Body of pancreas (tissue), 4 donors: ENCODE results near the gene GPR146. TPM values are rescaled to one million over a fixed set of nuclear protein-coding genes. Genes with fewer than 3 reads are reported as not detected.

ENCODE experiments used
- ATAC-seq: fragments of 150-250 bp; one replicate; pipeline ENCODE4 v1.9.1; 2016
- DNase-seq, 4 donors: peaks; one replicate each; pipeline ENCODE4 v3.0.0-alpha.2; 2019
- H3K27ac ChIP-seq, 4 donors: fragments of 200-600 bp; sonication (generic); 1 replicate in 3 of 4; 2 replicates in 1 of 4; pipeline versions ENCODE4 v1.5.1 to v1.6.1; 2016 to 2019; ENCODE audit warnings: mild to moderate bottlenecking in 1 of 4, mixed read lengths in 1 of 4, moderate library complexity in 1 of 4
- H3K27me3 ChIP-seq, 2 donors: fragments of 200-600 bp; sonication (generic); one replicate each; pipeline ENCODE4 v1.6.0; 2016; ENCODE audit warnings: mild to moderate bottlenecking in 1 of 2
- H3K36me3 ChIP-seq, 2 donors: fragments of 200-600 bp; sonication (generic); replicated peaks in 1 of 2; 2 replicates each; pipeline ENCODE4 v1.5.1; 2016; ENCODE audit warnings: low read depth in 2 of 2; ENCODE audit not compliant: insufficient read depth in 1 of 2
- H3K4me1 ChIP-seq: fragments of 200-600 bp; sonication (generic); one replicate; pipeline ENCODE4 v1.6.0; 2016
- H3K4me3 ChIP-seq, 2 donors: fragments of 200-600 bp; sonication (generic); 1 replicate in 1 of 2; 2 replicates in 1 of 2; pipeline ENCODE4 v1.5.1; 2016 to 2019
- H3K9me3 ChIP-seq, 3 donors: fragments of 200-600 bp; sonication (generic); 1 replicate in 2 of 3; 2 replicates in 1 of 3; pipeline ENCODE4 v1.5.1; 2016
- CTCF ChIP-seq, 7 experiments: fragments of 450-650 bp in 4 of 7; fragments of 200-600 bp in 3 of 7; sonication (generic) in 3 of 7; IDR thresholded peaks; one replicate each; pipeline ENCODE4 v1.5.1; 2016 to 2019; ENCODE audit warnings: antibody characterized with exemption in 7 of 7
- POLR2A ChIP-seq, 3 donors: fragments of 450-650 bp; IDR thresholded peaks; one replicate each; pipeline ENCODE4 v1.6.1; 2016; ENCODE audit warnings: antibody characterized with exemption in 3 of 3, mild to moderate bottlenecking in 2 of 3
- WGBS, 2 donors: methylation state at CpG; one replicate each; pipeline ENCODE4 v1.1.5; 2017; 5-methylcytosine and 5-hydroxymethylcytosine counted together
- intact Hi-C: fragments of 100-400 bp; cut with DNase I; formaldehyde crosslinking; loops from one replicate; pipeline ENCODE4 v1.15.1; 2023
- total RNA-seq, 2 donors: library from RNA; depleted of rRNA; stranded (reverse); fragments of >200 nt; gene quantifications; one replicate each; pipeline ENCODE4 v1.1.0, GENCODE V29; 2016

Gene GPR146
- total RNA-seq, 2 donors from 2014 or later: 8.8 to 11.2 TPM

DNA sequence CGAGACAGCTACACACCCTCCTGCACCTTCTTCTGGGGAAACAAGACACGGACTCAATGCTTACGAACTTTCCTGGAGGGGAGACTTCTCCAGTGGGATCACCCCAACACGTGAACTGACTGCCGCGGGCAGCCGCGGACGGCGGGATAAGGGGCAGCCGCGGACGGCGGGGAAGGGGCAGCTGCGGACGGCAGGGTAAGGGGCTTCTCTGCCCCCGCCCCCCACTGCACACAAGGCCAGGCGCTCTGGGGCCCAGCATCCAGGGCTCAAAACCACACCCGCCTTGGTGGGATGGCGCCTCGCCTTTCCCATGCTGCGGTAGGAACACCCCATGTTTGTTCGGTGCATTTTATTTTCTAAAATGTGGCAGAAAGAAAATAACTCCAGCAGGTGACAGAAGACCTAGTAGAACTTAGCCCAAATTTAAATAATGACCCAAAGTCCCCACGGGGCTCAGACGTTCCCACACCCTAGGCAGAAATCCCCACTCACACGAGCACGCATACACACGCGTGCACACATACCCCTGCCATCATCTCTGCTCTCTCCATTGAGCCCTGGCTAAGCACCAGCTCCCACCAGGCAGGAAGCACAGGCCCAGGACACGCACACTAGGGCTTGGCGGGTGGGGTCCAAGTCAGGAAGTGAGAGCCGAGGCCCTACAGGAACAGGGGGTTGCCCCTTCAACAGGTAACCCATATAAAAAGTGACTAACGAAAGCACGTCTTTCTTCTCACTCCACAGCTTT is 26.6 kb upstream of the GPR146 start:
- H3K4me1 ChIP-seq: peaks cover 13% of the 10 kb centered on the region
- no peaks in the 10 kb centered on the region for H3K27me3 ChIP-seq
- intact Hi-C loops: no loop called here
- ATAC-seq (no peak), DNase-seq (no peak)
- H3K36me3 ChIP-seq: no peaks in the 10 kb centered on the region
- no peak overlapping the region for H3K27ac ChIP-seq
- no peaks in the 10 kb centered on the region for H3K9me3 ChIP-seq
- no peak overlapping the region for H3K4me3 ChIP-seq
- TF ChIP-seq POLR2A (IDR thresholded peaks at IDR 0.05) (no peak), CTCF (IDR thresholded peaks at IDR 0.05) (no peak)
- WGBS, 2 donors: 92 to 93% methylated on average over 12 to 34 of the region's 34 CpGs

GRCh38 chr7:1018334-1018695 is 26.0 kb upstream of the GPR146 start:
- WGBS, 2 donors: 86 to 91% methylated on average over 8 to 12 of the region's 13 CpGs
- TF ChIP-seq CTCF (IDR thresholded peaks at IDR 0.05) (no peak), POLR2A (IDR thresholded peaks at IDR 0.05) (no peak)
- no peak for ATAC-seq
- DNase-seq: no peak
- H3K4me1 ChIP-seq: peaks cover 13% of the 10 kb centered on the region
- no peak overlapping the region for H3K27ac ChIP-seq
- intact Hi-C loops: no loop called here
- no peaks in the 10 kb centered on the region for H3K36me3 ChIP-seq
- no peak overlapping the region for H3K4me3 ChIP-seq
- H3K9me3 ChIP-seq: no peaks in the 10 kb centered on the region
- H3K27me3 ChIP-seq: no peaks in the 10 kb centered on the region

DNA sequence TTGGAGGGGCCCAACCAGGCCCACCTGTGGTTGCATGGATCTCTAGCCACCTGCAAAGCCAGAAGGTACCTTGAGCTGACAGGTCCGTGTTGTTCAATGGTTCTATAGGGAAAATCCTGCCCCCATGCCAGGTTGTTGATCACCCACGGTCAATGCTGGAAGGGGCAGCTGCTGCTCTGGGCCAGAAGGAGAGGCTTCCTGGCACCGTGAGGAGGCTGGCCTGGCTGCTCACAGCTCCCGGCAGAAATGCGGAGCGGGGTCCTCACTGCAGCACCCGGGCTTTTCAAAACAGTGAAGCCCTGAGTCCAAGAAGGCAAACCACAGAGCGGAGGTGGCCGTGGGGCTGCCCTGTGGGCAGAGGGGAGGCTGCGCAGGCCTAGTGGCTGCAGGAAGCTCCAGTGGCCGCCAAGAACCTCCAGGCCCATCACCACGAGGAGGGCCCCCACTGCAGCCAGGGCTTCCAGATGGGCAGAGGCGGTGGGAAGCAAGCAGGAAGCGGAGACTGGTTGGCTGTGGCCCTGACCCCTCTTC is 25.0 kb upstream of the GPR146 start:
- WGBS, 2 donors: 50 to 84% methylated on average over 1 to 14 of the region's 14 CpGs
- Histone ChIP-seq H3K27me3 (no peaks in the 10 kb centered on the region), H3K4me3 (no peak overlapping the region), H3K9me3 (no peaks in the 10 kb centered on the region), H3K36me3 (no peaks in the 10 kb centered on the region), H3K4me1 (peaks cover 20% of the 10 kb centered on the region), H3K27ac (no peak overlapping the region)
- intact Hi-C loops: no loop called here
- DNase-seq: no peak
- no peak for ATAC-seq
- TF ChIP-seq CTCF (IDR thresholded peaks at IDR 0.05): no peak
- TF ChIP-seq POLR2A (IDR thresholded peaks at IDR 0.05): no peak

- TF ChIP-seq POLR2A (IDR thresholded peaks at IDR 0.05): no peak
- TF ChIP-seq CTCF (IDR thresholded peaks at IDR 0.05): no peak
- ATAC-seq (no peak), DNase-seq (no peak)
- H3K36me3 ChIP-seq: no peaks in the 10 kb centered on the region
- no peaks in the 10 kb centered on the region for H3K9me3 ChIP-seq
- intact Hi-C loops: no loop called here
- H3K27ac ChIP-seq: no peak overlapping the region
- H3K4me3 ChIP-seq: no peak overlapping the region
- H3K4me1 ChIP-seq: peaks cover 27% of the 10 kb centered on the region
- 88 to 94% methylated on average over 23 to 40 of the region's 42 CpGs for WGBS, 2 donors
- H3K27me3 ChIP-seq: no peaks in the 10 kb centered on the region
Measured at GRCh38 chr7:1019789-1020610, 24.3 kb upstream of the GPR146 start.
